ENCODE measurements around the gene POPDC2.
"Not testable (repeated sequence)": the region's sequence is repeated elsewhere in the genome, so short reads cannot be mapped to it uniquely, and the experiment has no call there.

POPDC2 gene

DNA sequence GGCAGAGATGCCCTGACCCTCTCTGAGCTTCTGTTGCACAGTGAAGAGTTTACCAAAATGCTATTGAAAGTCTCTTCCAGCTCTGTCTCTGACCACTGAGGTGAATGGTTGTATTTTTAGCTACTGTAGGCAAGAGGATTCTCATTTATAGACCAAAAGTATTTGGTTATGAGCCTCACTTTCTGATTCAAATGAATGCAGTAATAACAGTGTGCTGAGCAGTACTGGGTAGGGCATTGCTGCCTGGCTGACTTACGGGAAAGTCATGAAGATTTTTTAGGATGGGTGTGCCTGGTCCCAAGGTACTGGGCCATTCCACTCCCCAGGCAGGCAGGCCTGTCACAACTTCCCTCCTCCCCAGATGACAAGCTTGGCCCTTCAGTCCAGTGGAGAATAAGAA, 47.2 kb downstream of the POPDC2 start:
- no peak for DNase-seq (ENCODE audit: low spot score)

DNA sequence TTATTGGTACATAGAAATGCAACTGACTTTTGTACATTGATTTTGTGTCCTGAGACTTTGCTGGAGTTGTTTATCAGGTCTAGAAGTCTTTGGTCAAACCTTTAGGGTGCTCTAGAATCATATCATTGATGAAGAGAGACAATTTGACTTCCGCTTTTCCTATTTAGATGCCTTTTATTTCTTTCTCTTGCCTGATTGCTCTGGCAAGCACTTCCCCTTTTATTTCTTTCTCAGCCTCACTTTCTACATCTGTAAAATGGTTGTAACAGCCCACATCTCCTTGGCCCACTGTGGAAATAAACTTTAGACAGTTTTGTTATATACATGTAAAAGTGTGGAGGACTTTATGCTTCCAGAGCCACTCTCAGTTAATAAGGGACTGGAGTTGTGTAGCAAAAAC, 48.7 kb downstream of the POPDC2 start:
- DNase-seq (ENCODE audit: low spot score) = no peak

DNA sequence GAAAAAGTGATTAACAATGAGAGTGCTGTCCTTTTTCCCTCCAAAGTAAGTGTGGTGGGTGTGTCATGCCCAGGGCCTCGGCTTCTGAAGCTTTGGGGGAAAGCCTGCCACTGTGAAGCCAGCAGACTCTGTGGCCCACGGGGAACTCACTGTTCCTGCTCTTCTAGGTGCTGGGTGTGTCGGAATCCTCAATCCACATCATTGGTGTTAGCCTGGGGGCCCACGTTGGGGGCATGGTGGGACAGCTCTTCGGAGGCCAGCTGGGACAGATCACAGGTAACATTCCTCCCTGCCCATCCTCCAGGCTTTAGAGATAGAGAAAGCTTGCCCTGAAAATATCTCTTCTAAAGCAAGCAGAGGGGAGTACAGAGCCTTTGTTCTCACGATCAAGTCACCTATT, 51.1 kb downstream of the POPDC2 start:
- no peak for DNase-seq (ENCODE audit: low spot score)

DNA sequence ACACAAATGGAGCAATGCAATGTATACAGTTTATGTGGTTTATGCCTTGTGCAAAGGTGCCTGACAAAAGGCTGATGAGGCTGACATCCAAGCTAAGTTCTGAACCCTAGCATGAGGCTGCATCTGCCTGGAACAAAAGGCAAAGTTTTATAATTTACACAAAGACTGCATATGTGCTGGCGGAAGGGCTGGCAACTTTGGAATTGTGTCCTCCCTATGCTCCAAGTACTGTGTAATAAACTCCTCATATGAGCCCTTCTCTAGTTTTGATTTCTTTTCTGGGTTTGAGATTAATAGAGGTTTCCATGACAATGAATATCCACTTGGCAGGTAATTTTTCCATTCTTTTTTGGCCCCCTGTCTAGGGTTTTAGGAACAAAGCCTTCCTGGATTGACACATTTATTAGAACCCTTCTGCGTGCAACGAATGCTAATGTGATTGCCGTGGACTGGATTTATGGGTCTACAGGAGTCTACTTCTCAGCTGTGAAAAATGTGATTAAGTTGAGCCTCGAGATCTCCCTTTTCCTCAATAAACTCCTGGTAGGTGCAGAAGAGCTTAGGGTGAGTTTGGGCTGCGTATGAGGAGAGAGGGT, 51.9 kb downstream of the POPDC2 start:
- DNase-seq (ENCODE audit: low spot score) = no peak

DNA sequence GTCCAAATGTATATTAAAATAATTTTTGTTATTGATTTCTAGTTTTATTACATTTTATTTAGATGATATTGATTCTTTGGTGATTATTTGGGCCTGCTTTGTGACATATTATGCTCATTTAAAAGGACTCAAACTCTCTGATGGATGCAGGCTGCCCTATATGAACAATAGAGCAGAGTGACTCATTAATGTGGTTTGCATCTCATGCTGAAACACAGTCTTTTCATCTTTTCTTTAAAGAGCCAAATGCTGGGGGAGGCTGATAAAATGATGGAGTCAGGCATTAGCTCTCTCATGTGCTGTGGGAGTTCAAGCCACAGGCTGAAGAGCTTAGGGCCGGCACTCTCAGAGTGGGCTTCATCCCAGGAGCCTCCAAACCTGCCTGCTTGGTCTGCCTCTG, 55.5 kb downstream of the POPDC2 start:
- DNase-seq (ENCODE audit: low spot score) = peak; percentile 32

DNA sequence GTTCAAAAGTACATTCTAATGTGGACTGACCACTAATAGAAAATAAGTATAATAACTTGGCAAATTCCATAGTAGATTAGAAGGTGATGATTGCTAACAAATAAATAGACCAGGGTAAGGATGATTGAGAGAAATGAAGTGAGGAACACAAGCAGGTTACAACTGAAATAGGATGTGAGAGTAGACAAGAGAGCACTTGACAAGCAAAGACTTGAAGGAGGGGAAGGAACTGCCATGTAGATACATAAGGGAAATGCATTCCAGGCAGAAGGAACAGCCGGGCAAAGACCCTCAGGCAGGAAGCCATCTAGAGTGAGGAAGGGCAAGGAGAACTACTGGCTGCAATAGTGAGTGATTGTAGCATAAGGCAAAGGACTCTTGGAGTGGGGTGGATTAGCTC, 57.7 kb downstream of the POPDC2 start:
- DNase-seq (ENCODE audit: low spot score) = no peak

DNA sequence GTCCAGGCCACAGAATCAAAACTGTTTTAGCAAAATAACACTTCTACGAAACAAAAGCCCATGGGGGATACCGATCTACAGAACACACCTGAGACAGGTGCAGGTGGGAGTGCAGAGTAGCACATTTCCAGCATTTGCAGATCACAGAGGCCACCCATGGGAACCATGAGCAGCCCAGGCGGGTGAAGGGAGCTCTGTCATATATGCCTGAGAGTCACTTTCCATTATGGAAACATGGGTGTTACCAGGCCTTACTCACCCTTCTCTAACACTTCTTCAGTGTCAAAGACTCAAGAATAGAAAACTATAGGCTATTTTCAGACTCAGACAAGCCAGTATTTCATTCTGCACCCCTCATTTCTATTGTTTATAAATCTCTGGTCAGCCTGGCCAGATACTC, 59.2 kb downstream of the POPDC2 start:
- no peak for DNase-seq (ENCODE audit: low spot score)

DNA sequence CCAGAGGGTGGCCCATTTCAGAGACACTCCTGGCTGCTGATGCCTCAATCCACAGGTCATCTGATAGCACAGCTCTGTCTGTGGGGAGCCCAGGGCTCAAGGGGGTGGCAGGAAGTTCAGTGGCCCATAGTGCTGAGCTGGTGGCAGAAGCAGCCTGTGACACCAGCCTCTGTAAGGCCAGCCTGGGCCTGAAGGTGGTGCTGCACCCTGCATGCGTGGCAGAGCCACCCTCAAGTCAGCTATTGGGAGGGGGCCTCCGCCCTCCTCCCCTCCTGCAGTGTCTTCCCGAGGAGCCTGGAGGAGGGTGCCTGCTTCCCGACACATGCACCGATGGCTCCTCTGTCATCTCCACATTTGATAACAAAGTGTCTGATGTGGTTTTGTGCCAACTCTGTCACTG, 59.7 kb downstream of the POPDC2 start:
- peak; percentile 48 for DNase-seq (ENCODE audit: low spot score)

DNA sequence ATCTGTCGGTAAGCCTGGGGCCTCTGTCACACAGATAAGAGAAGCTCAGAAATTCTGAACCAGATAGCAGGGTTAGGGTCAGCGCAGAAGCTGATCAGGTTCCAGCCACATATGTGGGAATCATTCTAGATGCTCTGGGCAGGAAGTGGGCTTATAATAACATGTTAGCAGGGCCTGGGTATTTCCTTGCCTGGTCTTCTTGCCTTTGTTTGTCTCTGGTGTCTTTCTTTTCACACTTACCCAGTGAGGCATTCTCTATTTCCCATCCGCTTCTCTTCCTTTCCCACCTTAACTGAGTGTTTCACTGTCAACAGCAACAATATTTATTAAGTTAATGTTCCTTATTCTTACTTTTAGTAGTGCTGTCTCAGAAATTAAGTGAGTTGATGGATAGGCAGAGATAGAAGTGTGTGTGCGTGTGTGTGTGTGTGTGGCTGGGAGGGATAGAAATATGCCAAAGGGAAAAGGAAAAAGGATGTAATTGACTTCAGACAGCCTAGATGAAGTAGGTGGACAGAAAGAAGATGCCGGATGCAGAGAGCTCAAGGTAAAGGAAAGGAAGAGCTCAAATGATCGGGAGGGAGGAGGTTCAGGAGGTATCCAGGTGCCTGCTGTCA, 60.7 kb downstream of the POPDC2 start:
- no peak for DNase-seq (ENCODE audit: low spot score)

DNA sequence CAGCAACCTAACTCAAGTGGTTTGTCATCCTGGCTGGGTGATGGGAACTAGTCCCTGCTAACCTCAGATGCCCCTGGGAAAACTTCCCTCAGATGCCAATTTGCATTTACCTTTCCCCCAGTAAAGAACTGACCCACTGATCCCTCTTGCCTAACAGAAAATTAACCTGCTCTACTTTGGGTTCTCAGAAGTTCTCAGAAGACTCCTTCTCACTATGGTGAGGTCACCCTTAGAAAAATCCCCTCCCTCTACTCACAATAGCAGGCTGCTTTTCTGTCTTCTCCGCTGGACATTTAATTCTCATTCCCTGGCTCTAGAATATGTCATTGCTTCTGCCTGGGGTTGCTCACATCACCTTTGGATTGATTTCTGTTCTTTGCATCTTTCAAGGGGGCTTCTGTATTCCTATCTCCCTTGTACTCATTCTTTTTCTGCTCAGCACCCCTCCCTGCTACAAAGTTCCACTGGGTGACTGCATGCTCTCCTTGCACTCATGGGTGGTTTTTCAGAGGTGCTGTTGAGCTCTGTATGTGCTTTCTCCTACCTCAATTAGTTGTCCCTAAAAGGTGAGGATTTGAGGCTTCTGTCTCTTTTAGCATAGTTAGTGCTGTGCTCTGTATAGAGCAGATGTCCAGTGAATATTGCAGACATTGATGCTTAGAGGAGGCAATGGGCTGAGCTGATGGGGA, 61.8 kb downstream of the POPDC2 start:
- DNase-seq (ENCODE audit: low spot score) = no peak

DNA sequence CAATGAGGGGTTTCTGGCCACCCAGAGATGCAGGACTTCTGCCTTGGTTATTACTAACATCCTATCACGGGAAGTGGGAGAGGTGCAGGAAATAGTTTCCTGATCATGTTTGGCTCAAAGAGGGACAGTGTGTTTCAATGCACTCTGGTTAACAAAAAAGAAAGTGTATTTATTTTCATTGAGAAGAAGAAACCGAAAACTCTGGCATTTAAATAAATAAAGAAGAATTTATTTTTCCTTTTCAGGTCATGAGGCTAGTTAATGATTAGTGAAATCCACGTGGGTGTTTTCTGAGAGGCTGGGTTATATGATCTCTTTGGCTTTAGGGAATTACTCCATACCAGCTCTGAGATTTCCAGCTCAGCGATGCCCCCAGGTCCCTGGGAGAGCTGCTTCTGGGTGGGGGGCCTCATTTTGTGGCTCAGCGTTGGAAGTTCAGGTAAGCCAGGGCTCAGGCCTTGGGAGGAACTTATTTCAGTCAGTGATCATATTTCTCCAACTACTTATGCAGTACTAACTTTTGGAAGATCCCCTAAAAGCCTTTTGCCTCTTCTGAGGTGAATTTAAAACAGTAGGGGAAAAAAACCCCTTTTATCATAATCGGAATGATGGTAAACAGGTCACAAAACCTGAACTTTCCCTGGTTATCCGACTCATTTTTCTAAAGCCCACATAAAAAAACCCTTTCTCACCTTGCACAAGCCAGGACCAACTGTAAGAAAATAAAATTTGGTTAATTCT, 62.7 kb downstream of the POPDC2 start, which contains the start of gene PLA1A:
TSS of gene PLA1A (plus strand) at position 338 of the 741 bp plus-strand sequence. CDS start at position 367, 29 bp downstream.
- no peak for DNase-seq (ENCODE audit: low spot score)

DNA sequence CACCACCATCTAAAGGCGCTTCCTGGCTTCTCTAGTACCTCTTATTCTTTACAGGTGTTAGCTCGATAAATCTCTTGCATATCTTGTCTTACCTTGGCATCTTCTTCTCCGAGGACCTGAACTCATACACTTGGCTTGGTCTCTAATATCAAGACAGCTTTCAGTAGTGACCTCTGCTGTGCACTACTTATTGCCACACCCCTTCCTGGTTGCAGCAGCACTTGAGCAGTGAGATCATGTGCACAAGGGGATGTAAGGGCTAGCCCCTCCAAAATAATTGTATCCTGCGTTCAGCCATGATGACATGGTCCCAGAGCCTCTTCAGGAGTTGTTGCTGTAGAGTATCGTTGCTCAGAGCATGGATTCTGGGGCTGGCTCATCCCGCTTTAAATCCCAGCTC, 64.0 kb downstream of the POPDC2 start:
- DNase-seq (ENCODE audit: low spot score) = no peak

DNA sequence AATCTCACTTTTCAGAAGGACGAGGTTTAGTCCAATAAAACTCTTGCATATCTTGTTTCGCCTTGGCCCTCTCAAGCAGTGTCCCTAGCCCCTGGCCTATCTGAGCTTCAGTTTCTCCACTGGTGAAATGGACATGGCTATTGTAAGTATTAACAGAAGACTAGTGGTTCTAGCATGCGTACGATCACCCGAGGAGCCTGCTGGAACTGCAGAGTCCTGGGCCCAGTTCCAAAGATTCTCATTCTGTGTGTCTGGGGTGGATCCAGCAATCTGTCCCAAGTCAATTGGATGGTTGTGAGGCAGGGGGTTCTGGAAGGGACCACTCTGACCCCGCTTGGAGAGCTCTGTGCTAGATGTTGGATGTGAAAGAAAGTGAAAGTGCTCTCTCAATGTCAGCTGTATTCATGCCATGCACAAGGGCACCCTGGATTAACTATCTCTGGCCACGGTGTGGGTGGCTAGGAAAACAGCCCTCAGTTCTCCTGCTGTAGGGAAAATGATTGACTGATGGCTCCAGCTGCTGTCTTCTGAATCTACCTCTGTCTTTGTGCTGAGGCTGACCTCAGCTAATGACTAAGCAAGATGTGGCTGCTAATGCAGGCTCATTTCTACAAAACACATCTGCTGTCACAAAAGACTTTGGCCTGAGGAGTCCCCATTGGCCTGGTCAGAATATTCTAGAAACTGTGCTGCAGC, 64.6 kb downstream of the POPDC2 start:
- peak; percentile 38 for DNase-seq (ENCODE audit: low spot score)

DNA sequence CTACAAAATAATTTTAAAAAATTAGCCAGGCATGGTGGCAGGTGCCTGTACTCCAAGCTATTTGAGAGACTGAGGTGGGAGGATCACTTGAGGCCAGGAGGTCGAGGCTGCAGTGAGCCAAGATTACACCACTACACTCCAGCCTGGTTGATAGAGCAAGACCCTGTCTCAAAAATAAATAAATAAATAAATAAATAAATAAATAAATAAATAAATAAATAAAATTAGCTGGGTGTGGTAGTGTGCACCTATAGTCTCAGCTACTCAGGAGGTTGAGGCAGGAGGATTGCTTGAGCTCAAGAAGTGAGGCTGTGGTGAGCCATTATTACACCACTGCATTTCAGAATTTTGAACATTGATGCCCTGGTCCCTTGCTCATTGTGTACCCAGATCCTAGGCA, 65.5 kb downstream of the POPDC2 start:
- DNase-seq (ENCODE audit: low spot score) = not testable (repeated sequence)

DNA sequence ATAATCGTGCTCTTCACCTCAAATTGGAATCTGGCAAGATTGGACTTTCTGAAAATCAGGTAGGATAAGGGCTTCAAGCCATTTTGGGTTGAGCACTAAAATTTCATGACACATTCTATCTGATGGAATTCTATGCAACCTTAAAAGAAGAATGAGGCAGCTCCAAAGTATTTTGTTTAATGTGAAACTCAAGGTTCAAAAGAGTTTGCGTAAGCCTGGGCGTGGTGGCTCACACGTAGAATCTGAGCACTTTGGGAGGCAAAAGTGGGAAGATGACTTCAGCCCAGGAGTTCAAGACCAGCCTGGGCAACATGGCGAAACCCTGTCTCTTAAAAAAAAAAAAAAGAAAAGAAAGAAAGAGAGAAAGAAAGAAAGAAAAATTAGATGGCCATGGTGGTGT, 66.3 kb downstream of the POPDC2 start:
- no peak for DNase-seq (ENCODE audit: low spot score)

DNA sequence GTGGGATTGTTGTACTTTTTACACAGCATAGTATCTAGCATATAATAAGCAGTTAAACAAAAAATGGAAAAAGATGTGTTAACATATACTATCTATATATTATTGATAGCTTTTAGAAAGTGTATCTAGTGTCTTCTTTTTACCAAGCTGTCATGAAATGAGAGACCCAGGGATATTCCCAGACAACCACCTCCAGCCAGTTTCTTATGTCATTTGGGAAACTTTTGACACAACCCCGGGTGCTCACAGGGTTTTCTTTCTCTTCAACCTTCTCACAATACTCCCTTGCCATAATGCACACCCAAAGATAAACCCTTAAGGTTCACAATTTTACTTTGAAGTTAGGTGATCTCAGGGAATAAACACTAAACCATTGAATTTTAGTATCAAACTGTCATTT, 67.5 kb downstream of the POPDC2 start:
- DNase-seq (ENCODE audit: low spot score) = no peak

Data from AG20443 (cell line).